Activated CD4-positive, alpha-beta T cell treated with anti-CD3 and anti-CD28 coated beads, Interleukin-2, amount 10 ng/mL, durations not matched to agents 7 days and 5 days (primary cell): ENCODE data around the gene SPRING1. TPM values are rescaled to one million over a fixed set of nuclear protein-coding genes. Genes with fewer than 3 reads are reported as not detected.

ENCODE experiments used
- total RNA-seq, 2 experiments: library from RNA; stranded (reverse); gene quantifications; one replicate each; pipeline ENCODE4 v1.2.3, GENCODE V29; 2021

Gene SPRING1
- total RNA-seq, 2 experiments from 2014 or later = 28.8 to 31.7 TPM

Other genes with a start within 250 kb of the SPRING1 start
- 1 to 10 TPM; 1.0 to 1.5 TPM for gene MAP1LC3B2, start 178.7 kb downstream of the SPRING1 start, total RNA-seq
- 10 to 100 TPM; 11.7 to 15.1 TPM for gene RNFT2, start 246 bp upstream of the SPRING1 start, total RNA-seq
- gene HRK, start 143.4 kb upstream of the SPRING1 start, total RNA-seq = not detected
- 10 to 100 TPM; 12.5 to 13.2 TPM for gene FBXW8, start 172.9 kb upstream of the SPRING1 start, total RNA-seq